Transverse colon (tissue), 4 donors: Measurements from ENCODE around the gene SOCS3.

Experiments used
- CTCF ChIP-seq, 5 experiments: fragments of 200-600 bp in 3 of 5; fragments of 450-650 bp in 2 of 5; sonication (generic) in 3 of 5; IDR thresholded peaks; 1 replicate in 2 of 5; 2 replicates in 3 of 5; pipeline ENCODE4 v1.5.1; 2016 to 2017; ENCODE audit warnings: antibody characterized with exemption in 5 of 5, inconsistent platforms in 3 of 5, mild to moderate bottlenecking in 2 of 5, moderate library complexity in 1 of 5
- POLR2A ChIP-seq: fragments of 450-650 bp; IDR thresholded peaks from one replicate; pipeline ENCODE4 v1.6.1; 2016; ENCODE audit warnings: antibody characterized with exemption, mild to moderate bottlenecking, moderate library complexity
- POLR2AphosphoS5 ChIP-seq, 3 donors: sonication (generic); formaldehyde crosslinking; IDR thresholded peaks; one replicate each; pipeline ENCODE4 v1.6.1; 2016; ENCODE audit warnings: antibody characterized with exemption in 3 of 3

GRCh38 chr17:78376161-78376560 lies 16.3 kb upstream of the SOCS3 start:
- TF ChIP-seq CTCF (IDR thresholded peaks at IDR 0.05): no peak
- TF ChIP-seq POLR2A: no peak
- no peak for TF ChIP-seq POLR2AphosphoS5 (IDR thresholded peaks at IDR 0.05)
